SH-SY5Y (cell line): ENCODE data around the gene L3MBTL1.

Source experiments
- GATA2 ChIP-seq: IDR thresholded peaks from 2 replicates; pipeline ENCODE4 v1.6.1; 2011; ENCODE audit warnings: mild to moderate bottlenecking, low read depth, low read length
- GATA3 ChIP-seq: IDR thresholded peaks from 2 replicates; pipeline ENCODE4 v1.6.1; 2011; ENCODE audit warnings: low read depth, mild to moderate bottlenecking, low read length, moderate library complexity

GRCh38 chr20:43473381-43473704, 34.2 kb upstream of the L3MBTL1 start:
- TF ChIP-seq GATA3: no peak
- no peak for TF ChIP-seq GATA2
